OCI-LY7 (cell line): ENCODE data around the gene PLXDC2. TPM values are rescaled to one million over a fixed set of nuclear protein-coding genes. Genes with fewer than 3 reads are reported as not detected.

ENCODE experiments used
- BruUV-seq: library from RNA; stranded (reverse); fragments of 400-500 nt; replicated peaks from 2 replicates; lab custom pipeline; 2021; lab: Mats Ljungman, UMichigan
- CTCF ChIA-PET: fragments of 300-600 bp; sonication (Branson Sonifier 250); formaldehyde crosslinking; loops from one replicate; lab custom pipeline; 2022; ENCODE audit warnings: antibody characterized with exemption; ENCODE audit not compliant: unreplicated experiment; lab: Charles Lee
- POLR2A ChIA-PET: fragments of 300-600 bp; sonication (Branson Sonifier 250); formaldehyde crosslinking; loops from one replicate; lab custom pipeline; 2022; ENCODE audit warnings: antibody characterized with exemption; lab: Charles Lee
- DNase-seq: peaks from one replicate; pipeline ENCODE4 v3.0.0-alpha.2; 2015; ENCODE audit warnings: low spot score
- H2AFZ ChIP-seq: fragments of 200-600 bp; sonication (generic), shearing (Covaris generic); 2 replicates; pipeline ENCODE4 v1.6.1; 2014; ENCODE audit warnings: mild to moderate bottlenecking, antibody characterized with exemption, low read length, moderate library complexity
- H3K27ac ChIP-seq: fragments of 200-600 bp; sonication (generic); 2 replicates; pipeline ENCODE4 v1.5.1; 2014; ENCODE audit warnings: mixed run types, low read depth, mild to moderate bottlenecking, moderate library complexity, low read length, inconsistent platforms; ENCODE audit not compliant: poor library complexity, severe bottlenecking
- H3K36me3 ChIP-seq: fragments of 200-600 bp; sonication (generic); 2 replicates; pipeline ENCODE4 v1.6.1; 2014; ENCODE audit warnings: mild to moderate bottlenecking, antibody characterized with exemption, low read length, moderate library complexity, mixed read lengths; ENCODE audit not compliant: insufficient read depth
- H3K4me1 ChIP-seq: fragments of 200-600 bp; sonication (generic); 2 replicates; pipeline ENCODE4 v1.5.1; 2014; ENCODE audit warnings: mild to moderate bottlenecking, low read length; ENCODE audit not compliant: insufficient read depth, poor library complexity, severe bottlenecking
- H3K4me2 ChIP-seq: fragments of 200-600 bp; sonication (generic); 2 replicates; pipeline ENCODE4 v1.6.1; 2014; ENCODE audit warnings: mild to moderate bottlenecking, low read length
- H3K4me3 ChIP-seq: fragments of 200-600 bp; sonication (generic); 2 replicates; pipeline ENCODE4 v1.5.1; 2014; ENCODE audit warnings: mild to moderate bottlenecking, low read depth, low read length; ENCODE audit not compliant: poor library complexity, severe bottlenecking
- H3K79me2 ChIP-seq: fragments of 200-600 bp; sonication (generic); 2 replicates; pipeline ENCODE4 v1.6.1; 2016; ENCODE audit warnings: low read depth, mild to moderate bottlenecking, low read length, moderate library complexity, mixed read lengths; ENCODE audit not compliant: insufficient read depth
- H3K9me2 ChIP-seq: fragments of 200-600 bp; sonication (generic); 2 replicates; pipeline ENCODE4 v1.6.1; 2016; ENCODE audit warnings: mild to moderate bottlenecking, low read length, mixed read lengths; ENCODE audit not compliant: insufficient read depth
- H3K9me3 ChIP-seq: fragments of 200-600 bp; sonication (generic); 2 replicates; pipeline ENCODE4 v1.6.1; 2014; ENCODE audit warnings: mild to moderate bottlenecking, mixed run types, low read length, mixed read lengths
- H4K20me1 ChIP-seq: fragments of 200-600 bp; sonication (generic); 2 replicates; pipeline ENCODE4 v1.6.1; 2014; ENCODE audit warnings: mild to moderate bottlenecking, antibody characterized with exemption, low read length, moderate library complexity, mixed read lengths; ENCODE audit not compliant: insufficient read depth
- EZH2phosphoT487 ChIP-seq: fragments of 200-600 bp; sonication (generic); IDR thresholded peaks from 2 replicates; pipeline ENCODE4 v1.6.1; 2018; ENCODE audit warnings: low read depth, borderline replicate concordance, mild to moderate bottlenecking, mixed run types, antibody characterized with exemption, low read length, moderate library complexity, mixed read lengths
- intact Hi-C: fragments of 100-400 bp; cut with micrococcal nuclease; formaldehyde crosslinking; loops from one replicate; pipeline ENCODE4 v1.10.0; 2022; ENCODE audit not compliant: unreplicated experiment
- total RNA-seq, 2 experiments: library from RNA; depleted of rRNA in 1 of 2; stranded (reverse); fragments of >200 nt in 1 of 2; shearing (Covaris generic) in 1 of 2; gene quantifications; 2 replicates each; pipeline ENCODE4 v1.2.3, GENCODE V29; 2014 to 2022
- TF ChIP-seq, protein P1 (sequence below): fragments of 200-600 bp; sonication (generic); conservative IDR thresholded peaks from 2 replicates; pipeline ENCODE4 v1.5.1; 2014; ENCODE audit warnings: mild to moderate bottlenecking, antibody characterized with exemption, low read length, moderate library complexity, mixed read lengths

PLXDC2 gene
- total RNA-seq, 2 experiments from 2014 or later = not detected

DNA sequence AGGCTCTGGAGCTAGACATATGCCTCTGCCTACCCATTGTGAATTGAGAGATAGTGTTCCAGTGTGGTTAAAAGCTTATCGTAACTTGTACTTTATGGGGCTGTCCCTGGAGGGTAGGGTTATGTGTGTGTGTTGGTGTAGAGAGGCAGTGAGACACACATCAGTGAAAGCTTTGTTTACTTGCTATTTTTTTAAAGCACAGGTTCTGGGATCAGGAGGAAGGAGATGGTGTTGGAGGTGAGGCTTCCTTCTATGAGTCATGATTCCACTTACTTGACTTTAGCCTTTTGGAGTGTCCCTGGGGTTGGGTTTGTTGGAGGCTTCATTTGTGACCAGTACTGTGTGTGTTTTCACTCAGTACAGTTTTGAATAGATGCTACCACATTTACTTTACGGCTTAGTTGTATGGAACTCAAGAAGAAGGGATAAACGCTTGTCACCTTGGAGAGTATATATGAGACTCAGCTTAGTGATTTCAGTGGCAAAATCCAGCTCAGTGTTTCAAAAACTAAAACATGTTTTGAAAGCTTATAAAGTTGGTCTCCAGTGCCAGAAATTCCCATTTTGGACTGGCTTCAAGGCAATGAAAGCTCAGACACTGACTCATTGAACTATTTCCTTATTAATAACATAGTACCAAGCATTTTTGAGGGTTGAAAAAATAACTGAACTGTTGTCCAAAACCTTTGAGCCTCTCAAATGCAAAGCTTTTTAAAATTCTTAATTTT, 106.2 kb downstream of the PLXDC2 start:
- no peak overlapping the region for H3K27ac ChIP-seq
- no peaks in the 10 kb centered on the region for H4K20me1 ChIP-seq
- POLR2A ChIA-PET = no interaction called here
- no peaks in the 10 kb centered on the region for H3K9me3 ChIP-seq
- intact Hi-C loops = no loop called here
- H3K4me1 ChIP-seq = no peaks in the 10 kb centered on the region
- H2AFZ ChIP-seq = no peak overlapping the region
- H3K4me3 ChIP-seq = no peak overlapping the region
- TF ChIP-seq, protein P1, sequence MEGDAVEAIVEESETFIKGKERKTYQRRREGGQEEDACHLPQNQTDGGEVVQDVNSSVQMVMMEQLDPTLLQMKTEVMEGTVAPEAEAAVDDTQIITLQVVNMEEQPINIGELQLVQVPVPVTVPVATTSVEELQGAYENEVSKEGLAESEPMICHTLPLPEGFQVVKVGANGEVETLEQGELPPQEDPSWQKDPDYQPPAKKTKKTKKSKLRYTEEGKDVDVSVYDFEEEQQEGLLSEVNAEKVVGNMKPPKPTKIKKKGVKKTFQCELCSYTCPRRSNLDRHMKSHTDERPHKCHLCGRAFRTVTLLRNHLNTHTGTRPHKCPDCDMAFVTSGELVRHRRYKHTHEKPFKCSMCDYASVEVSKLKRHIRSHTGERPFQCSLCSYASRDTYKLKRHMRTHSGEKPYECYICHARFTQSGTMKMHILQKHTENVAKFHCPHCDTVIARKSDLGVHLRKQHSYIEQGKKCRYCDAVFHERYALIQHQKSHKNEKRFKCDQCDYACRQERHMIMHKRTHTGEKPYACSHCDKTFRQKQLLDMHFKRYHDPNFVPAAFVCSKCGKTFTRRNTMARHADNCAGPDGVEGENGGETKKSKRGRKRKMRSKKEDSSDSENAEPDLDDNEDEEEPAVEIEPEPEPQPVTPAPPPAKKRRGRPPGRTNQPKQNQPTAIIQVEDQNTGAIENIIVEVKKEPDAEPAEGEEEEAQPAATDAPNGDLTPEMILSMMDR = no peak
- TF ChIP-seq EZH2phosphoT487 = no peak
- BruUV-seq = no TSS peak
- DNase-seq = no peak
- CTCF ChIA-PET = no interaction called here
- no peak overlapping the region for H3K4me2 ChIP-seq
- no peaks in the 10 kb centered on the region for H3K79me2 ChIP-seq
- H3K36me3 ChIP-seq = no peaks in the 10 kb centered on the region
- no peaks in the 10 kb centered on the region for H3K9me2 ChIP-seq

DNA sequence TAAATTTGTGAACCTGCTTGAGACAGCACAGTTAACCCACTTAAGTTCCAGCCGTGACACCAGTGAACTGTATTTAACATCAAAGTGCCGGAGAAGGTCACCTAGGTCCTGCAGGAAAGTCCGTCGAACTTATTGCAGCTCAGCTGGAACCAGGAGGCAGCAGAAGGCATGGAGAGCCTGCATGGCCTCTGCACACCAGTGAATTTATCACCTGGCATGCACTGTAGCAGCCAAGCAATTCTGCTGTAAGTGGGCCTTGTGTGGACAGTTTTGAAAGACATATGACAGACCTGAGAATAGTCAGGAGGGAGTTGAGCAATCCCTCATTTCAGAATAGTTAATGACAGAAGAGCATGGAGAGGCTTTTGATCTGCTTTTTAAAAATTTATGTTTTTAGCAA, 108.8 kb downstream of the PLXDC2 start:
- POLR2A ChIA-PET = no interaction called here
- TF ChIP-seq EZH2phosphoT487 = no peak
- TF ChIP-seq, protein P1 = no peak
- H3K36me3 ChIP-seq = no peaks in the 10 kb centered on the region

DNA sequence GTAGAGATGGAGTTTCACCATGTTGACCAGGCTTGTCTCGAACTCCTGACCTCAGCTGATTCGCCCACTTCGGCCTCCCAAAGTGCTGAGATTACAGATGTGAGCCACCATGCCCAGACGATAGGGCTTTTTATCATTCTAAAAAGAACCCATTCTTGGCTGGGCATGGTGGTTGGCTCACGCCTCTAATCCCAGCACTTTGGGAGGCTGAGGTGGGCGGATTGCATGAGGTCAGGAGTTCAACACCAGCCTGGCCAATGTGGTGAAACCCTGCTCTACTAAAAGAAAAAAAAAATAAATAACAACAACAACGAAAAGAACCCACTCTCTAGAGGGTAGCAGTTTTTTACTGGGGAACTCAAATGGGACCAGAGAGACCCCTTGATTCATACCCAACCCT, 112.7 kb downstream of the PLXDC2 start:
- DNase-seq = no peak
- no peaks in the 10 kb centered on the region for H3K36me3 ChIP-seq
- H3K9me3 ChIP-seq = no peaks in the 10 kb centered on the region
- CTCF ChIA-PET = no interaction called here
- no peaks in the 10 kb centered on the region for H3K4me1 ChIP-seq
- POLR2A ChIA-PET = interaction anchor here (0.6 kb wide), 1 partner anchor 1677 kb away, joined by 5 read pairs; no protein-coding TSS in a partner anchor
- intact Hi-C loops = no loop called here
- BruUV-seq = no TSS peak
- no peaks in the 10 kb centered on the region for H4K20me1 ChIP-seq
- H3K4me2 ChIP-seq = no peak overlapping the region
- H3K79me2 ChIP-seq = no peaks in the 10 kb centered on the region
- TF ChIP-seq EZH2phosphoT487 = no peak
- TF ChIP-seq, protein P1 = no peak
- no peak overlapping the region for H2AFZ ChIP-seq
- H3K27ac ChIP-seq = no peak overlapping the region
- H3K4me3 ChIP-seq = no peak overlapping the region
- H3K9me2 ChIP-seq = no peaks in the 10 kb centered on the region

More for the DNA sequence above, 108.8 kb downstream of the PLXDC2 start:
- Histone ChIP-seq H3K4me3 (no peak overlapping the region), H3K79me2 (no peaks in the 10 kb centered on the region), H3K9me3 (no peaks in the 10 kb centered on the region), H2AFZ (no peak overlapping the region), H3K4me2 (no peak overlapping the region), H3K9me2 (no peaks in the 10 kb centered on the region), H3K4me1 (no peaks in the 10 kb centered on the region), H4K20me1 (no peaks in the 10 kb centered on the region), H3K27ac (no peak overlapping the region)
- DNase-seq = no peak
- CTCF ChIA-PET = no interaction called here
- no TSS peak for BruUV-seq
- intact Hi-C loops = no loop called here
